Liver (tissue), 9 donors: ENCODE data around the gene LMTK2. TPM values are rescaled to one million over a fixed set of nuclear protein-coding genes. Genes with fewer than 3 reads are reported as not detected.

Experiments
- DNase-seq: peaks from one replicate; pipeline ENCODE4 v3.0.0-alpha.2; 2017; ENCODE audit warnings: low spot score
- H3K27ac ChIP-seq, 2 donors: one replicate each; pipeline ENCODE4 v1.7.0; 2013; ENCODE audit warnings: inconsistent platforms in 2 of 2, low read length in 2 of 2, control low read depth in 1 of 2, low read depth in 1 of 2, mild to moderate bottlenecking in 1 of 2
- H3K27me3 ChIP-seq, 4 donors: one replicate each; pipeline versions ENCODE4 v1.6.1 to v1.7.0; 2013; ENCODE audit warnings: low read length in 3 of 4, inconsistent platforms in 1 of 4, mild to moderate bottlenecking in 1 of 4, moderate library complexity in 1 of 4; ENCODE audit not compliant: control insufficient read depth in 4 of 4, insufficient read depth in 4 of 4
- H3K36me3 ChIP-seq, 4 donors: one replicate each; pipeline versions ENCODE4 v1.6.1 to v1.7.0; 2013; ENCODE audit warnings: low read length in 3 of 4, mild to moderate bottlenecking in 3 of 4, low read depth in 1 of 4, moderate library complexity in 1 of 4; ENCODE audit not compliant: control insufficient read depth in 4 of 4, insufficient read depth in 3 of 4
- H3K4me1 ChIP-seq, 4 donors: one replicate each; pipeline versions ENCODE4 v1.6.1 to v1.7.0; 2013; ENCODE audit warnings: low read length in 3 of 4, mild to moderate bottlenecking in 3 of 4, moderate library complexity in 1 of 4; ENCODE audit not compliant: control insufficient read depth in 4 of 4, insufficient read depth in 4 of 4
- H3K4me3 ChIP-seq, 3 donors: one replicate each; pipeline versions ENCODE4 v1.6.1 to v1.7.0; 2013; ENCODE audit warnings: low read length in 3 of 3, control low read depth in 1 of 3, low read depth in 1 of 3, mild to moderate bottlenecking in 1 of 3
- H3K9ac ChIP-seq, 2 donors: one replicate each; pipeline ENCODE4 v1.7.0; 2013; ENCODE audit warnings: low read length in 2 of 2, mild to moderate bottlenecking in 2 of 2, moderate library complexity in 2 of 2, control low read depth in 1 of 2, low read depth in 1 of 2
- H3K9me3 ChIP-seq, 4 donors: one replicate each; pipeline versions ENCODE4 v1.6.1 to v1.7.0; 2013; ENCODE audit warnings: low read length in 3 of 4; ENCODE audit not compliant: control insufficient read depth in 4 of 4
- ATF3 ChIP-seq: IDR thresholded peaks from 2 replicates; pipeline ENCODE4 v1.6.1; 2016; ENCODE audit warnings: antibody characterized with exemption
- CTCF ChIP-seq: fragments of 150-350 bp; IDR thresholded peaks from 2 replicates; pipeline ENCODE4 v1.5.1; 2017; ENCODE audit warnings: improper control_type of control experiment, low read depth, low read length; ENCODE audit not compliant: missing input control
- EGR1 ChIP-seq, 2 donors: IDR thresholded peaks; 2 replicates each; pipeline ENCODE4 v1.6.1; 2016 to 2018; ENCODE audit warnings: antibody characterized with exemption in 2 of 2, low read depth in 2 of 2
- FOXA1 ChIP-seq: IDR thresholded peaks from 2 replicates; pipeline ENCODE4 v1.6.1; 2016; ENCODE audit warnings: antibody characterized with exemption
- FOXA2 ChIP-seq: IDR thresholded peaks from 2 replicates; pipeline ENCODE4 v1.6.1; 2016; ENCODE audit warnings: antibody characterized with exemption
- GABPA ChIP-seq, 2 donors: IDR thresholded peaks in 1 of 2; conservative IDR thresholded peaks in 1 of 2; 2 replicates each; pipeline ENCODE4 v1.6.1; 2016; ENCODE audit warnings: antibody characterized with exemption in 2 of 2, mild to moderate bottlenecking in 1 of 2, moderate library complexity in 1 of 2
- HNF4A ChIP-seq, 2 donors: conservative IDR thresholded peaks; 2 replicates each; pipeline ENCODE4 v1.6.1; 2016; ENCODE audit warnings: antibody characterized with exemption in 2 of 2, mild to moderate bottlenecking in 2 of 2
- HNF4G ChIP-seq: IDR thresholded peaks from 2 replicates; pipeline ENCODE4 v1.6.1; 2016; ENCODE audit warnings: antibody characterized with exemption
- JUND ChIP-seq, 2 donors: IDR thresholded peaks; 2 replicates each; pipeline ENCODE4 v1.6.1; 2016; ENCODE audit warnings: antibody characterized with exemption in 2 of 2
- MAX ChIP-seq: IDR thresholded peaks from 2 replicates; pipeline ENCODE4 v1.6.1; 2016; ENCODE audit warnings: antibody characterized with exemption
- RAD21 ChIP-seq, 2 donors: IDR thresholded peaks; 2 replicates each; pipeline ENCODE4 v1.6.1; 2016; ENCODE audit warnings: antibody characterized with exemption in 2 of 2, mild to moderate bottlenecking in 2 of 2
- REST ChIP-seq: IDR thresholded peaks from 2 replicates; pipeline ENCODE4 v1.6.1; 2016; ENCODE audit warnings: antibody characterized with exemption, mild to moderate bottlenecking
- RXRA ChIP-seq, 2 donors: IDR thresholded peaks; 2 replicates each; pipeline ENCODE4 v1.6.1; 2017 to 2018; ENCODE audit warnings: antibody characterized with exemption in 2 of 2, mild to moderate bottlenecking in 1 of 2
- SP1 ChIP-seq: IDR thresholded peaks from 2 replicates; pipeline ENCODE4 v1.6.1; 2018; ENCODE audit warnings: antibody characterized with exemption, mild to moderate bottlenecking
- TAF1 ChIP-seq: conservative IDR thresholded peaks from 2 replicates; pipeline ENCODE4 v1.6.1; 2016; ENCODE audit warnings: antibody characterized with exemption, mild to moderate bottlenecking
- YY1 ChIP-seq: IDR thresholded peaks from 2 replicates; pipeline ENCODE4 v1.6.1; 2016; ENCODE audit warnings: antibody characterized with exemption, mild to moderate bottlenecking
- ZBTB33 ChIP-seq: IDR thresholded peaks from 2 replicates; pipeline ENCODE4 v1.6.1; 2016; ENCODE audit warnings: antibody characterized with exemption
- WGBS: extraction: QIAGEN DNeasy Blood & Tissue Kit; methylation state at CpG from one replicate; pipeline ENCODE4 v1.1.7; 2013; 5-methylcytosine and 5-hydroxymethylcytosine counted together
- polyA plus RNA-seq, 2 donors: library from polyadenylated mRNA; stranded (reverse) in 1 of 2; unstranded in 1 of 2; fragments of 200-250 nt in 1 of 2; fragments of >200 nt in 1 of 2; fragmentation: Nextera tagmentation in 1 of 2; extraction: Ambion mirVana in 1 of 2; gene quantifications; one replicate each; pipeline versions ENCODE4 v1.2.1 to v1.2.3, GENCODE V29; 2013 to 2015
- total RNA-seq, 2 donors: library from RNA; depleted of rRNA; stranded (reverse); fragments of >200 nt; gene quantifications; one replicate each; pipeline ENCODE4 v1.2.3, GENCODE V29; 2014
- donor health status: healthy.
- donor health status: healthy.
- donor health status: healthy.
- donor health status: healthy.
- donor health status: healthy.

The LMTK2 gene
- total and polyA plus RNA-seq, 4 donors = 3.1 to 14.3 (median 9.0) TPM

- peak; percentile 62 for DNase-seq
- no peak within 1 kb of the TSS for H3K9ac ChIP-seq
- peak within 1 kb of the TSS in 1 of 2 donors; percentile 46 for H3K27ac ChIP-seq
- H3K4me1 ChIP-seq = peaks cover 0 to 7% (median 0%) of the 10 kb centered on the region in 4 donors
- WGBS = 3% methylated on average over 44 of the region's 45 CpGs
- TF ChIP-seq ATF3 (no peak), FOXA1 (no peak), HNF4G (no peak), RAD21 (IDR thresholded peaks at IDR 0.05) (no peak), GABPA (IDR thresholded peaks at IDR 0.05 in 1 of 2, conservative IDR thresholded peaks at IDR 0.05 in 1 of 2) (no peak), EGR1 (IDR thresholded peaks at IDR 0.05; ENCODE audit: low read depth in 2 of 2) (no peak), ZBTB33 (no peak), HNF4A (conservative IDR thresholded peaks at IDR 0.05) (no peak), FOXA2 (no peak), CTCF (no peak), MAX (no peak), TAF1 (no peak), JUND (IDR thresholded peaks at IDR 0.05) (no peak), SP1 (no peak), RXRA (IDR thresholded peaks at IDR 0.05) (no peak), REST (no peak), YY1 (no peak)
- no peaks in the 10 kb centered on the region for H3K27me3 ChIP-seq
- H3K36me3 ChIP-seq = peaks cover 2 to 10% (median 7%) of the 10 kb centered on the region in 4 donors
- peak within 1 kb of the TSS in 1 of 3 donors; percentile 72 for H3K4me3 ChIP-seq
- H3K9me3 ChIP-seq = no peaks in the 10 kb centered on the region
Measured at GRCh38 chr7:98211221-98211675, 104.6 kb downstream of the LMTK2 start, which contains the start of gene BHLHA15. TSS of gene BHLHA15 (plus strand) at chr7:98211439. CDS start at chr7:98212310, 871 bp downstream.
